GM19238 (cell line): ENCODE results near the gene PNPLA5.
"Not testable (repeated sequence)": the region's sequence is repeated elsewhere in the genome, so short reads cannot be mapped to it uniquely, and the experiment has no call there.

Experiments used
- DNase-seq: peaks from one replicate; pipeline ENCODE4 v3.0.0; 2011; ENCODE audit warnings: low spot score; ENCODE audit not compliant: insufficient read length

PNPLA5 gene

DNA sequence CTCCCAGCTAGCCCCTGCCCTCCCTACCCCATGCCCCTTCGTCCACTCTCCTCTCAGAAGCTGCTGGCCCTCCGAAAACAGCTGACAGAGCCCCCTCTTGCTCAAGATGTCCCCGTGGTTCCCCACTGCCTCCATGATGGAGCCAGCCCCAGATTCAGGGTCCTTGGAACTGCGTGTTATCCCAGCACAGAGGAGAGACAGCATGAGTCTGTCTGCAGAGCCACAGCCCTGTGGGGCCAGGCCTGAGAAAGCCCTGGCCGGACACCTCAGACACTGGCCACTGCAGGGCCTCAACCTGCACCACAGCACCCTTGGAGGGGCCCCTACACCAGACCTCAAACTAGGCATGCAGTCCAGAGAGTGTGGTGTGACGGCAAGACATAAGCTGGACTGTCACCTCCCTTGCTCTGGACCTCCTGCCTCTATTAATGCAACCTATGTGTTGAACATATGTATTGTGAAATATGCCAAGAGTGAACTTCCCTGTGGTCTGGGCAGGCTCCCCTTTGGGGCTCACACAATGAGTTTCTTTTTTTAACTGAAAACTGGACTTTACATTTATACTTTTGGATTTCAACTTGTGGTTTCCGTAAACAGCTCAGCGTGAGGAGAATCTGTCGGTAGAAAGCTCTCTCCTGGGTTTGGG is 9.6 kb downstream of the PNPLA5 start:
- no peak for DNase-seq

DNA sequence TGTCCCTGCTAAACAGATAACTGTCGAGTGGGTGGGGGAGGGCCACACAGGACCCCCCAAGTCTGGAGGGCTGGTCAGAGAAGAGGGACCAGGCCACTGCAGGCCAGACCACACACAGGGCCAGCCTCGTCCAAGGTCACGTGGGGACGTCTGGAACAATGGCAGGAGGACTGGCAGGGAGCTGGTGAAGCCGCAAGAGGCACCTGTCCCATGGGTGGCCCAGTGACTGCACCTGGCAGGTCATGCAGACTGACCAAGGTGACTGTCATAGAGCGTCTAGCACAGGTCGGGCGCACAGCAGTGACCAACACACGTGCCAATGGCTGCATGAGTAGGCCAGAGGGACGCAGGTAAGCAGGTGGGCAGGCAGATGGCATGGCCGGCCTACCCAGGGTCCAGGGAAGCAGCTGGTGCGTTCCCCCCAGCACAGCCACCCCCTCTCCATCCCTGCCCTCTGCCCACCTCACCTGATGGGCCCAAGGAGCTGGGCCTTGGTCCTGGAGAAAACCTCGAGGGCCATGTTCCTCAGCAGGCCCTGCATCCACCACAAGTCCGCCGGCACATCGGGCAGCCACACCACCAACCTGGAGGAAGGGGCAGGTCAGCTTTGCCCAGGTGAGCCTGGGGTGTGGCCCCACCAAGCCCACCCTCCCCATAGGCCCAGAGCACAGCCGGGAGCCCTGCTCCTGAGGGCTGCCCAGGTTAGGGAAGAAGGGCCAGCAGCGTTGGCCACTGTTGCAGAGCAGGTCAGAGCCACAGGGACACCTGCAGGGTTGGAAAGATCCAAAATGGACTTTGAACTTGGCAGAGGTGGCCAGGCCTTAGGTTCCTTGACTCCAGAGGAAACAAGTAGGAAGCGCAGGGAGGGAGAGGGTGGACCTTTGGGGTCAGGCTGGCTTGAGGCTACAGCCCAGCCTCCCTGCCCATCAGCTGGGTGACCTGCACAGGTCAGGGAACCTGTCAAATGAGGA is 10.4 kb downstream of the PNPLA5 start:
- no peak for DNase-seq

DNA sequence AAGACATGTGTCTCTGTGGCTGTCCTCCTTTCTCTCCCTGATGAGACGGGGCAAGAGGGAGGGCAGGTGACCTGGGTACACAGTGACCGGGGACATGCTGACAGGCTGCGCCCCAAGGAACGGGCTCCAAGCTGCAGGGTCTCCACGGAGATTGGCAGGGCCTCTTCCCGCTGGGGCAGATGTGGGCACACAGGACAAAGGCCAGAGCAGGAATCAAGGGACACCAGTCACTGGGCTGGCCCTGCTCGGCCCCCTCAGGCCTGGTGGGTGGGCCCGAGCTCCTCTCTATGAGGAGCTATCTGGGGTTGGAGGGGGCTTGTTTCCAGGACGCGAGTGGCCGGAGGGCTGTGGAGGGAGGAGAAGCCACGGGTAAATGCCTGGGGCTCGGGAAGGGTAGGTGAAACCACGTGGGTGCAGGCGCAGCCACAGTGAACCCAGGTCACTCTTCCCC is 11.2 kb downstream of the PNPLA5 start:
- no peak for DNase-seq

DNA sequence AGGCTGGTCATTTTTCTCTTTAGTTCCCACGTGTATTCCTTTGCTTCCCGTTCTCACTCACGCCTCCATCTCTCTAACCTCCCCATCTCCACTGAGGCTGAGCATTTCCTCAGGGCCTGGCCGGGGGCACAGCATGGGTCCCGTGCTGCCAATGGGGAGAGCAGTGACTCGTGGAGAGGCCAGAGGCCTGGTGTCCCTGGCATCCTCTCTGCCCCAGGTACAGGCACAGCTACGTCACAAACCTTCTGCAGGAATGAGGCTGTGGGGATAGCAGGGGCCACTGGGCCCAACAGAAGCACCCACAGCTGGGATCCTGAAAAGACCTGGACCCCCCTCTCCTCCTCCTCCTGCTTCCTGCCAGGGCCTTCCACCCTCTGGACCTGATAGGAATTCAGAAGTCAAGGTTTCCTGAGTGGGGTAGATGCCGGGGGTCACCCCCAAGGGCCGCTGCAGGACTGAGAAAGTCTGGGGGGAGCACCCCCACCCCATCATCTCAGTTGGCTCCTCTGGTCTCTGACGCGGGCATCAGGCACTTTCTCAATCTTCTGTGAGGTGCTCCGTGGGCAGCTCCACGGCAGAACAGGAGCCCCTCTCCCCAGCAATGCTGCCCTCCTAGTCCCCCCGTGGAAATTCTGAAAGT is 11.8 kb downstream of the PNPLA5 start:
- DNase-seq: no peak

DNA sequence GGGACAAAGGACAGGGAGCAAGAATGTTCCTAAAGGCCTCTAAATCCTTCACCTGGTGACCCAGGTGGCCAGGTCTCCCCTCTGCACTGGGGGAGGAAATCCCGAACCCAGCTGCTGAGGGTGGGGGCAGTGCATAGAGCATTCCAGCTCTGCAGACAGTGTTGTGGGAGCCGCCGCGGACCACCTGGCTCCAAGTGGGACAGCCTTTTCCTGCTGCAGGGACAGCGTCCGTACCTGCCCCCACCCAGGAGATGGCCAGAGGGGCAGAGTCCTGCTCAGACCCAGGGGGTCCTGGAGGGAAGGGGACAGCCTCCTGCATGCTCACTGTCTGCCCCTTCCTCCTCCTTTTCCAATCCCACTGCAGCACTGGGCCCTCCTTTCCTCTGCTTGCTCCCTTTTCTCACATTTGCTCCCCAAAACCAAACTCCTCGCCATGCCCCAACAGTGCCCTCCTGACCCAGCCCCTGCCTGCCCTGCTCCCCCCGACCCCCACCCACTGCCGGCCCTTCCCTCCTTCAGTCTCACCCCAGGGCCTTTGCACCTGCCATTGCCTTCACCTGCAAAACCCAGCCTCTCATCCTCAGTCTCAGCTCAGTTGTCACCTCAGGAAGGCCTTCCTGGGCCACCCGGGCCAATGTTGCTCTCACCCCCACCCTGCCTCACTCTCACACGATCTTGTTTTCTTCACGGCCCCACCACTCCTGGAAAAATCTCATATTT is 12.8 kb downstream of the PNPLA5 start:
- no peak for DNase-seq

DNA sequence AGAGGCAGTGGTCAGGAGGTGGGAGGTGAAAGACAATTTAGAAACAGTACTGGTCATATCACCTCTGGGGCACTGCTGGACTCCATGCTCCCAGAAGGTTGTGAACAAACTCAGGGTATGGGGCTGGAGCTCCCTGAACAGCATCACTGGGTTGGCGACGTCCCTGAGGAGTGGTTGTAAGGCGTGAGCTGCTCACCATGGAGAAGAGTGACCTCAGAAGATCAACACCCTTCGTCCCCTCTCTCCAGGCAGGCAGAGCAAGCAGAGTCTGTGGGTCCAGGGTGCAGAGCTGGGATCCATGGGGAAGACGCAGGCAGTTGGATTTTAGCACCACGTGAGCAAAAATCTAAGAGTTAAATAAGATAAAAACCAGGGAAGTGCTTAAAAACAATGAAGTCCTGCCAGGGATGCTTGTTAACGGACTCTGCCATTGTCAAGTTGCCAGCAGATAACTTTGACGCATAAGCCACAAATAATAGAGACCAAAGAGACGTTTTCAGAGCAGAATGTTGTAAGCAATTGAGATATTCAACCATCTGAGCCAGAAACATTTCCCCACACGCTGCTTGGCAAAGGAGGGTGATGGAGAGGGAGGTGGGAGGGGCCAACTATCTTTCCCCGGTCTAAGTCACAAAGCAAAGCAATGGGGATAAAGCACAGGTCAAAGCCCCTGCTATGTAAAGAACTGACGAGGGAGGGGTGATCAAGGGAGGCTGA is 13.6 kb downstream of the PNPLA5 start:
- no peak for DNase-seq

DNA sequence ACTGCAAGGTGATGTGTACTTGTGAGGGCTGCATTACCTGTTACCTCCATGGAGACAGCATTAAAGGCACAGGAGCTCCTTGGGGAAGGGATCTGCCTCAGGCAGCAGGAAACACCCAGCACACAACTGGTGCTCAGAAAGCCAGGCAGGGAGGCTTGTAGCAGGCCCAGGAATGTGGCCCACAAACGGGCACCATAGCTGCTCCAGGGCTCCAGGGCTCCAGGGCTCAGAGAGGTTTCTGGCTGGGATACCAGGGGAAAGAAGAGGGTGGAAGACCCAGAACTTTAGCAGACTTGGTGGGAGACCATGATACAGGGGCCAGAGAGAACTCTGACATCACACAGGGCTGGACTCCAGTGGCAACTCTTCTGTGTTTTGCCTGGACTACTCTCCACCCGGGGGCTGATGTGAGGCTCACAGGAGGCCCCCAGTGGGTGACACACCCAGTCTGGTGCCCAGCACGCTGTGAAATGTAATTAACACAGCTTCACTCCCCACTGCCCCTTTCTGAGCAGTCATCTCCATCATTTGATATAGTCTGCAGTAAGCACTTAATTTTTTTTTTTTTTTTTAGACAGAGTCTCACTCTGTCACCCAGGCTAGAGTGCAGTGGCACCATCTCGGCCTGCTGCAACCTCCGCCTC is 14.8 kb downstream of the PNPLA5 start:
- DNase-seq: no peak

DNA sequence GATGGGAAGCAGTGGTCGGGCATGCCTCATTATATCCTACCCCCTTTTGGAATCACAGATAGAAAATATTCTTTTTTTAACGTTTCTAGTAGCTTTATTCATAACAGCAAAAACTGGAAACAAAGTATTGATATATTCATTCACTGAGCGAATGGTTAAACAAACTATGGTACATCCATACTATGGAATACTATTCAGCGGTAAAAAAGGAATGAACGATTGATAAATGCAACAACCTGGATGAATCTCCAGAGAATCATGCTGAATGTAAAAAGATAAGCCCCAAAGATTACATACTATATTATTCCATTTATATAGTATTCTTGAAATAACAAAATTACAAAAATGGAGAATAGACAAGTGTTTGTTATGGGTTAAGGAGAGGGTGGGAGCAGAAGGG is 22.0 kb downstream of the PNPLA5 start:
- DNase-seq: no peak

DNA sequence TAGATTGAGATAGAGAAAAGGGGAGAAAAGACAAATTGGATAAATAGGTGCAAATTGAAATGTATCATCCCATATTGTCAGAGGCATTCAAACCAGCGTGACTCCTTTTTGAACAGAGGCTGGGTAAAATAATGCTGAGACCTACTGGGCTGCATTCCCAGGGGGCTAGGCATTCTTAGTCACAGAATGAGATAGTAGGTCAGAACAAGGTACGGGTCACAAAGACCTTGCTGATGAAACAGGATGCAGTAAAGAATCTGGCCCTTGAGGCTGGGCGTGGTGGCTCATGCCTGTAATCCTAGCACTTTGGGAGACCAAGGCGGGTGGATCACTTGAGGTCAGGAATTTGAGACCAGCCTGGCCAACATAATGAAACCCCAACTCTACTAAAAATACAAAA is 22.8 kb downstream of the PNPLA5 start:
- DNase-seq: not testable (repeated sequence)

DNA sequence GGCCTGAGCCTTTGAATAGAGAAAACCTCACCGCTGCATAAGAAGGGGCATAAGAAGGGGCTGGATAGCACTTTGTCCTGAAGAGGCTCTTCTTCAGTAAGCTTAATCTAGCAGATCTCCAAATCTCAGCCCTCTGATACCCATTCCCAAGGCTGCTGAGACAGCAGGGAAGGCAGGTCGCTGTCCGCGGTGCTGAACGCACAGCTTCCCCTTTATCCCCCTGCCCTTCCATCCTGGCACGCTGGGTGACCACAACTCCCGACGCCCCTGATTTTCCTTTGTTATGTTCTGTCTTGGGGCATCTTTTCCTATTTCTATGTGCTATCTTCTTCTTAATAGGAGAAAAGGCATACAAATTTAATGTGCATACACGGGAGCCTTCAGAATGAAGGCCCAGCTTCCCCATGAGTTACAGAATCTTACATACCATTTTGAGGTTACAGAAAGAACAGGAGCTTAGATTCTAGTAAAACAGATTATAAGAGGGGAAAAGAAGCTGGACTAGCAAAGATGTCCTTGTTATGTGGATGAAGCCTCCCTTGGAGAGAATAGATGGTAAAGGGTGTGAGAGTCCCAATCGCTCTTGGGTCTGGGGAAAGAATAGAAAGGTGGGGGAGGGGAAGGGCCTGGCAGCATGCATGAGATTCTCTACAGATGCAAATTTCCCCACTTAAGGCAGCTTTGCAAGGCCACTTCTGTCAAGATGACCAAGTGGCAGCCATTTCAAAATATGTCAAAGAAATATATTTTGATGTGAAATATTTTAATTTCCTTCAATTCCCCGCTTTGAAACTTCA is 23.8 kb downstream of the PNPLA5 start:
- DNase-seq: no peak

DNA sequence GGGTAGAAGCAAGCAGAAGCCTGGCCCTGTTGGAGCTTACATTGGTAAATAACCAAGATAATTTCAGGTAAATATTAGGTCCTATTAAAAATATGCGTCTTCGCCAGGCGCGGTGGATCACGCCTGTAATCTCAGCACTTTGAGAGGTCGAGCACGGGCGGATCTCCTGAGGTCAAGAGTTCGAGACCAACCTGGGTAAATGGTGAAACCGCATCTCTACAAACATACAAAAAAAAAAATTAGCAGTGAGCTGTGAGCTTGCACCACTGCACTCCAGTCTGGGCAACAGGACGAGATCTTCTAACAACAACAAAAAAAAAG is 29.0 kb downstream of the PNPLA5 start:
- no peak for DNase-seq

DNA sequence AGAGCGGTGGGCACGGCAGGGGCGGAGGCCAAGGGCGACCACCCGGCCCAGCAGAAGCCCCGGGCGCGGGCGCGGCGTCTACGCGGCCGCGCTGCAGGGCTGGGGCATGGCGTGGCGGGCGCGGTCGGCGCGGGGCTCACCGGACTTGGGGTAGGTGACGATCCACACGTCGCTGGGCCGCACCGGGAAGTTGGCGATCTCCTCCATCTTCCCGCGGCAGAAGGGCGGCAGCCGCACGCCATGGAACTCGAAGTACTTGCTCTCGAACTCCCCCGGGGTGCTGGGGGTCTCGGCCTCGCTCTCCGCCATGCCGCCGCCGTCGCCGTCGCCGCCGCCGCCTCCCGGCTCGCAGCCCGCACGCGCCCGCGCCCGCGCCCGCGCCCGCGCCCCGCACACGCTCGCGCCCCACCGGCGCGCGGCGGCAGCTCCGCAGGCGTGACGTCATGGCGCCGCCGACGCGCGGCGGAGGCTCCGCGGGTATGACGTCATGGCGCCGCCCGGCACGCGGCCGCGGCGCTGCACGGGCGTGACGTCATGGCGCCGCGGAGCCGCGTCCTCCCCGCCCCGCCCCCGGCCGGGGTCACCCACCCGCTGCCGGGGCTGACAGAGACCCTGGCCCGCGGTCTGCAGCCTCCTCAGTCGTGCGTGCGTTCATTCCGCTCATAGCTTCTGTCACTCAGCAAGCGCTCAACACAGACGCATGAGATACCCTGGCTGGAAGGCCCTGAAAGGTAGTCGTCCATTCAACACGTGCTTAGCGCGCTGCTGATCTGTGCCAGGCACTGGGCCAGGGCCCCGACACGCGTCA is 29.5 kb downstream of the PNPLA5 start, which contains the start of gene SULT4A1:
Gene SULT4A1, minus strand, starts transcription at position 440 of the 808 bp plus-strand sequence. Its CDS starts 131 bp downstream, at position 309.
- DNase-seq: no peak

DNA sequence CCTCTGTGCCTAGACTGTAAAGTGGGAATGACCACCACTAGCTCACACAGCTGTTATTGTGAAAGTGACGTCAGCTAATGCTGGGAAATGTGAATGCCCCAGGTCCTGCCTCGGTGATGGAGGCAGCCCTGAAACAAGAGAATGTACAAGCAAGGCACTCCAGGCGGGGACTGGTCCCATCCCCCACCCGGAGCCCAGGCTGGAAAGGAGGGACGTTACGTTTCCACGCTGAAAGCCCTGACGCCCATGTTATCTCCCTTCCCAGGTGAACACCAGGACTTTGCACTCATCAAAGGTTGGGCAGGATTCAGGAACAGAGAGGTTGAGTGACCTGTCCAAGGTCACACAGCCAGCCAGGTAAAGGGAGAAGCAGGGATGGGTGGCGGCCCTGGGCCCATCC is 30.3 kb downstream of the PNPLA5 start:
- DNase-seq: no peak

DNA sequence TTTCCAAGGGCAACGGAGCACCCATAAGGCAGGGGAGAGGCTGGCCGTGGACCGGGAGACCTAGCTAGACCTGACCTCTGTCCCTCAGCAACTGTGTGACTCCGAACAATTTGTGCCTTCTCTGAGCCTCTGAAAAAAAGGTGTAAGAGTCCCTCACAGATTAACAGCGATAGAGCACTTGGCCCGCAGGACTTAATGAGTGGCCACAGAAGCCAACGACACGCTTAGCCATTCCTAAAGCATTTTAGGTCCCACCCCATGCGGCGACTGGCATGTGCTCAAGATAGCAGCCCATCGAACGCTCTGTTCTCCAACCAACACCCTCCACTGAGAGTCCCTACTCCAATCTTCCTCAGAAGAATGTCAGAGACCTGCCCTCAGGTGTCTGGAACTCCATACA is 31.0 kb downstream of the PNPLA5 start:
- no peak for DNase-seq

DNA sequence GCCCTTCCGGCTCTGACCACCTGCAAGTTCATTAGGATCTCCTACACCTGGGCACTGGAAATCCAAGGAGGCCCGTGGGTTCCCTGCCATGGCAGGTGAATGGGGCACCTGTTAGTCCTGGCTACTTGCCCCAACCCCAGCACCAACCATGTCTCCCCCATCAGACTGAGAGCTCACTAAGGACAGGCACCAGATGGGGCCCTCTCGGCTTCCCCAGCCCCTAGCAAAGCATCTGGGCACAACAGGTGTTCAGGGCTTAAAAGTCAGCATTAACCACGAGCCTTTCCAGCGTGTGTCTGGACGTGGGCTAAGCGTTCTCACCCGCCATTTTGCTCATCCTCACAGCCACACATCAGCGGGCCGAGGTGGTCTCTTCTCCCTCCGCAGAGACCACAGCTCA is 31.7 kb downstream of the PNPLA5 start:
- no peak for DNase-seq

DNA sequence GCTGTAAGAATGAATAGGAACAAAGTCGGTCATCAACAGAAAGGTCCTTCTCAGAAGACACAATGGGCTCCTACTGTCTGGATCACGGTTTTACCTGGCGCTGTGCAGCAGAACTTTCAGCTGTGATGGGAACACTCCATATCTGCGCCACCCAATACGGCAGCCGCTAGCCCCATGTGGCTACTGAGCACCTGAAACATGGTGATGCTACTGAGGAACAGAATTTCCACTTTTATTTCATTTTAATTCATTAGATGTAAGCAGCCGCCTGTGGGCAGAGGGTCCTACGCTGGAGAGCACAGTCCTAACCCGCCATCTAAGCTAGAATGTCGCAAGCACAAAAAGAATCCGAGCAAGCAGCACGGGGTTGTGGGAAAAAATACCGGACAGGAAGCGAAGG is 32.2 kb downstream of the PNPLA5 start:
- DNase-seq: no peak

DNA sequence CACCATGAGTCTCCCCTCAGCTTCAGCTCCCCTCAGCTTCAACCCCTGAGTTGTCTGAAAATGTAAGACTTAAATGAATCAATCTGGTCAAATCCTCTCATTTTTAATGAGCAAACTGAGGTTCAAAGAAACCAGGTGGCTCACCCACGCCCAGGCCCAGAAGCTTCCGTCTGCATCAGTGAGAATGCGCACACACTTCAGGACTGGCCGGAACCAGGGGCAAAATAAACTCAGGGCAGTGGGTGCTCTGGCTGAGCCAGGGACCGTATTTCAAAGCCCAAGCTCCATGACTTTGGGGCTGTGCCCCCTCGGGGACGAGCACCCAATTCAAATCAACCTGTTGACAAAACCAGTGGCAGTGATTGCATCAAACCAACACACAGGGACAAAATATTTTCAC is 32.6 kb downstream of the PNPLA5 start:
- no peak for DNase-seq

DNA sequence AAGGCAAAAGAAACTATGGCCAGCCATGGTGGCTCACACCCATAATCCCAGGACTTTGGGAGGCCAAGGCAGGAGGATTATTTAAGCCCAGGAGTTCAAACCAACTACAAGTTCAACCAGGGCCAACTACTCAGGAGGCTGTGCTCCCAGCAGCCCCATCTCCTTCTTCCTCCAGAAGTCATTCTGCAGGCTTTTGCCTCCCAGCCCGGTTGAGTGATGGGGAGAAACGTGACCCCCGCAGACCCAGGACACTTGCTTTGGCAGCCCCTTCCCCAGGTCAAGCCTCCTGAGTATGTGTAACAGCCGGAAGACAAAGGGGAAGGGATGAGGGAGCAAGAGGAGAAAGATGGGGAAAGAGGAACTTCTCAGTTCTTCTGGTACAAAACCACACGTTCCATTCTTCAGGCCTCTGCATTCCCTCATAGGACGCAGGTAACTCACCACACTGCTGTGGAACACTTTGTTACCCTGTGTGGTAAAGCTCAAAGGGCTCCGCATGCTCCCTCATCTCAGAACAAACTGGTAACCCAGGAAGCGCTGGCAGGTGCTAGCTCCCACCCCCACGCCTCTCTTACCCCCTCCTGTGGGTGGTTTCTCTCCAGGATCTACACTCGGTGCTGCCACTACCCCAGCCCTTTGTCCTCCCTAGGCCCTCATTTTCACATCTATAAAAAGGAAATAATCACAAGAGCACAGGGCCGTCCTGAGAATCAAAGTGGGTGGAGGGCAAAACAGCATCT is 33.5 kb downstream of the PNPLA5 start:
- DNase-seq: no peak
